Measurements from ENCODE around the gene MKLN1. TPM values are rescaled to one million over a fixed set of nuclear protein-coding genes. Genes with fewer than 3 reads are reported as not detected.
A peak's percentile ranks its signal among the peaks of the same experiment; 100 is the strongest.
"Not testable (repeated sequence)": the region's sequence is repeated elsewhere in the genome, so short reads cannot be mapped to it uniquely, and the experiment has no call there.

MKLN1 gene
- polyA plus RNA-seq, 1 donor, result 21.2 TPM

DNA sequence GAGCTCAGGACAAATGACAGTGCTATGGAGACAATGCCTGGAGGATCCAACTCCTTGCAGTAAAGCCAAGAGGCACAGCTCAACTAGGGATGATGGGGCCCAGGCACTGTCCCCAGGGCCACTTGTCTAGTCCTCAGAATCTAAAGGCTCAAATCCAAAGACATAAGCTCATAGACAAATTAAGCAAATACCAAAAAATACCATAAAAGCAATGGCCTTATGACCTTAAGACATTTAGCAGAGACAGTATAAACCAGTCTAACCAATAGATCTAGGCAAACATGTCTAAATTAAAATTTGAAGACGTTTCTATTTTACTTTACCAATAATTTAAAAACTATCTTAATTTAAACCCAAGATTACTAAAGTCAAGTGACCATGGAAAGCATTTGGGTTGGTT is 14.8 kb upstream of the MKLN1 start:
- no peak for DNase-seq

DNA sequence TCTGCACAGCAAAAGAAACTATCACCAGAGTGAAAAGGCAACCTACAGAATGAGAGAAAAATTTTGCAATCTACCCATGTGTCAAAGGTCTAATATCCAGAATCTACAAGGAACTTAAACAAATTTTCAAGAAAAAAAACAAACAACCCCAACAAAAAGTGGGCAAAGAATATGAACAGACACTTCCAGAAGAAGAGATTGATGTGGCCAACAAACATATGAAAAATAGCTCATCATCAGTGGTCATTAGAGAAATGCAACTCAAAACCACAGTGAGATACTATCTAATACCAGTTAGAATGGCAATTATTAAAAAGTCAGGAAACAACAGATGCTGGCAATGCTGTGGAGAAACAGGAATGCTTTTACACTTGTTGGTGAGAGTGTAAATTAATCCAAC is 7.1 kb upstream of the MKLN1 start:
- no peak for DNase-seq

DNA sequence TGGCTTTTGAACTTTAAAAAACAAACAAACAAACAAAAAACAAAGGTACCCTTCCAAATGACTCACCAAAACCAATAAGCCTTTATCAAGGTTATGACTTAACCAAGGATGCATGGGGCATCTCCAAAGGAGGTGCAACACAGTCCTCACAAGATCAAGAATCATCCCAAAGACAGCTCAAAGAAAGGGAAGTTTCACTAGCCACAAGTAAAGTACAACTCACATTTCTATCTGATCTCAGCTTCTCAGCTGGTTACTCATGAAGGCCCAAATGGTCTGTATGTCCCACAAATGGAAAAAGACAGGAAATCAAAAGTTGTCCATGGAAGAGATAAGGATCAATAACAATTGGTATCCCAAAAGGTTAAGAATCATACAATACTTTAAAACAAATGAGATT is 6.0 kb upstream of the MKLN1 start:
- no peak for DNase-seq

DNA sequence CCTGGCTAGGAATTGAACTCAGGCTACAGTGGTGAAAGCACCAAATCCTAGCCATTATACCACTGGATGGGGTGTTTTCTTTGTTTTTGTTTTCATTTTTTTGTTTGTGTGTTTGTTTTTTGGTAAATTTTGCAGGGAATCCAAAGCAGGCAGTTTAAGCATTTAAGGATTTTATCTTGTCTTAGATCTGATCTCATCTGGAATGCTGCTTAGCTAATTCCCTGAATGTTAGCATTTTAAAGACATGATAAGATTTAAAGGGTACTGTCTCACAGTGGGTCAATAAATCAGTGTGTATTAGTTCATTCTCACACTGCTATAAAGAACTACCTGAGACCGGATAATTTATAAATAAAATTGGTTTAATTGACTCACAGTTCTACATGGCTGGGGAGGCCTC is 5.6 kb upstream of the MKLN1 start:
- DNase-seq, result no peak

DNA sequence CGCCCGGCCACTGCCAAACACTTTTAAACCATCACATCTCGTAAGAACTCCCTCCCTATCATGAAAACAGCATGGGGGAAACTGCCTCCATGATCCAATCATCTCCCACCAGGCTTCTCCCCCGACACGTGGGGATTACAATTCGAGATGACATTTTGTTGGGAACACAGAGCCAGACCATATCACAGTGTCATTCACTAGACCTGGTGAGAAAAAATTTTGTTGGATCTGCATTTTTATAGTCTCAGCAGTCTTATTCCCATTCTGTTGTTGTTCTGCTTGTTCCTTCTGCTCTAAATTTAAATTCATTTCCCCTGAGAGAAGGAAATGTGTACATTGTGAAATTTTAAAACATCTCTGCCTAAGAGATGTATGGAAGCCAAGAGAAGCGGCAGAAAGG is 4.8 kb upstream of the MKLN1 start:
- no peak for DNase-seq

DNA sequence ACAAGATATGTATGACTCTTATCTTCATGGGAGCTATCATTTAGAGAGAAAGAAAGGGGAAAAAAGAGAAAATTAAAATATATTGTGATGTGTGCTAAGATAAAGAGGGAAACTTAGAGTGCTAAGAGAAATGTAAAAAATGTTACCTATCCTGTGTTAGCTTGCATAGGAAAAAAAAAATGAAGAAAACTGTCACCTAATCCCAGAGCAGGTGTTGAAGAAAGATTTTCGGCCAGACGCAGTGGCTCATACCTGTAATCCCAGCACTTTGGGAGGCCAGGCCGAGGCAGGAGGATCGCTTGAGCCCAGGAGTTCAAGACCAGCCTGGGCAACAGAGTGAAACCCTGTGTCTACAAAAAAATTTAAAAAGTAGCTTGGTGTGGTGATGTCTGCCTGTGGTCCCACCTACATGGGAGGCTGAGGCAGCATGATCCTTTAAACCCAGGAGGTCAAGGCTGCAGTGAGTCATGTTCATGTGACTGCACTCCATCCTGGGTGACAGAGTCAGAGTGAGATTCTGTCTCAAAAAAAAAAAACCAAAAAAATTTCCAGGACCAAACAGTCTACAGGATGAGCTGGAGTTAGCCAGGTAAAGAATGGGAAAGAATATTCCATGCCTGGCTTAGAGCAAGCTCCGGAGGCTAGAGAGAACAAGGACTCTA is 2.4 kb upstream of the MKLN1 start:
- DNase-seq, result no peak

DNA sequence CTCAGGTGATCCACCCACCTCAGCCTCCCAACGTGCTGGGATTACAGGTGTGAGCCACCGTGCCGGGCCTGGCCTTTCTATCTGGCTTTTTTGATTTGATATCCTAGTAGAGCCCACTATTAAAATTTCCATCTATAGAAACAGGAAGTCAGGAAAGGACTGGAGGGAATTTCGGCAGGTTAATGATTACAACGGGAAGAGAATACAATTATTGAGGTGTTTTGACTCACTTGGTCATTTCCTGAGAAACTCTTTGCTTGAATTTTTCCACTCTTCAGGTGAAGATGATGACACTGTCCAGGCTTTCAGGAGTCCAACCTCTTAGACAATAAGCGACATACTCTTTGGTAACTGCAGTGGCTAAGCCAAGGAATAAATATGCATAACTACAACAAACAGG is 1.1 kb upstream of the MKLN1 start:
- DNase-seq, result no peak

DNA sequence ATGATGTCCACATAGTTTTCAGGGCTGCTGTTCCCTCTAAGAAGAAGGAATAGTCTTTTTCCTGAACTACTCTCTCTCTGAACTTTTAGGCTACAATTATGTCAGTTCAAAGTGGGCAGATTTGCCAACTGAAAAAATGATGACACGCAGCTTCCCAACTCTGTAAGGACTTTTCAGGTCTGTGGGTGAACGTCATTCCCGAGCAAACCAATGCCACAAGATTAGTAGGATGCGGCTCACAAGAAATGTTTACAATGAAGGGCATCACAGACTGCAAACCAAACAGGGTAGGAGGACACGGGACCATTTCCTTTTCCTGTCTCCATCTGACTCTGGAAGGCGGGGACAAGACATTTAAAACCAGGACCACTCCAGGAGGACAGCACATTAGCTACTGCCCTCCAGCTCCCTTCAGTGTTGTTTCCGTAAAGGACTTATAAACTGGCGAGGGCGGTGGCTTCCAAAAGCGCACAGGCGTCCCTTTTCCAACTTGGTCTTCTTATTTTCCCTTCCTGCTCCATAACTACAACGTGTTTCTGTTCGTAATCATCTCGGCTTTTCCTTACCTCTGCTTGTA is 539 bp upstream of the MKLN1 start:
- DNase-seq, result peak; percentile 66

DNA sequence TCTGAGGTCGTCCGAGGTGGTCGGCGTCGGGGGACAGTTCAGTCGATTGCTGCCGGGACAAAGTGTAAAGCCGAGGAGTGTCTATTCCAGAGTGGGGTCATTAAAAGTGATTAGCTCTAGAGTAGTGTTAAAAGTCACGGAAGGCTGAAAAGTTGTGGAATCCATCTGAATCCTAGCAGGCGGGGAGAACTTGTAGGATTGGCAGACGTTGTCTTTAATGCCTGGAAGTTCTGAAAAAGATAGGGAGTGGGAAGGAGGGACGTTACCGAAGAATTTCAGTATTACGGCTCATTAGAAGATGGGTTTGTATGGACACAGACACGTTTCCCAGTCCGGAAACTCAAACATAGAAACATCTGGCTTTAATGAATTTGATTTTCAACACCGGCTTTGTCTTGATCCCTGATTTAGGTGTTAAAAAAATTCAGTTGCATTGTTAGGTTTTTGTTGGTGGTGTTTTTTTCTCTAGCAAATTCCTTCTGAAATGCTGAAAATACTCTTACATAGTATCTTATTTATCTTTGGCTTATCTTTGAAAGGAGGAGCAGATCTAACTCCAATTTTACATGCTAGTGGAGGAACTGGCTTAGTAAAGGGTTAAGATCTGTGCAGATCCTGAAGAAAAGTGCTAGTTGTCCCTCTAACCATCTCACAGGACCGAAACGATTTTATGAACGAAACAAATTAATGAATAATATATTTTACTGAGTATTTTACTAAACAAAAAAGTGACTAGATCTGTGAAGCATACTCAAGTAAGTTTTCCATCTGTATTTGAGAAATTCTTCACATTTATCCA is 900 bp downstream of the MKLN1 start:
- DNase-seq, result no peak

DNA sequence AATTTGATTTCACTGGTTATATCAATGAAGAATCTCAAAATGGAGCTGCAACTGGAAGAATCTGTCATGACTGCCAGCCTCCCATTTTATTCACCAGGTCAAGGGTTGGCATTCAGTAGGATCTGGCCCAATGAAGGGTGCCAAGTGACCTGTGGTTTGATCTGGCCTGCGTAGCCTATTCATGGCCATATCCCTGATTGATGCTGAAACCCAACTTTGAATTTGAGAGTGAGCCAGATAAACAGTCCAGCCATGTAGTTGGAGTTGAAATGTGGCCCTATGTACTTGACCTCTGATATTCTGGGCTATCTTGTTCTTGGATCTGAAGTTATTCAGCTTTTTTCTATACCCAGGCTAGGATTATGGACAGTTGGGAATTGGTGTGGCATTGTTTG is 1.5 kb downstream of the MKLN1 start:
- DNase-seq, result no peak

DNA sequence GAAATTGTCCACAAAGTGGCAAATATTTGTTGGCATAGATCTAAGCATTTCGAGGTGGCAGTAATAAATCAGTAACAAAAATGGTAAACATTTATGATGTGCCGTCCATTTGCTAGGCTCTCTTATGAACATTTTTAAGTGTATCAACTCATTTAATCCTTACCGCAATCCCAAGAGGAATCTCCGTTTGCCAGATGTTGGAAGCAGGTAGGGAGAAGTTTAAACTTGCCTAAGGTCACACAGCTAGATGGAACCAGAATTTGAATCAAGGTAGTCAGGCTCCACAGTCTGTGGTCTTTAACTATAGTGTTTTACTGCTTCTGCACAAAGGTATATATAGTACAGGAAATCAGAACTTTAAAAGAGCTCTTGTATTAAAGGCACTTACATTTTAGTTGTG is 2.6 kb downstream of the MKLN1 start:
- DNase-seq, result no peak

DNA sequence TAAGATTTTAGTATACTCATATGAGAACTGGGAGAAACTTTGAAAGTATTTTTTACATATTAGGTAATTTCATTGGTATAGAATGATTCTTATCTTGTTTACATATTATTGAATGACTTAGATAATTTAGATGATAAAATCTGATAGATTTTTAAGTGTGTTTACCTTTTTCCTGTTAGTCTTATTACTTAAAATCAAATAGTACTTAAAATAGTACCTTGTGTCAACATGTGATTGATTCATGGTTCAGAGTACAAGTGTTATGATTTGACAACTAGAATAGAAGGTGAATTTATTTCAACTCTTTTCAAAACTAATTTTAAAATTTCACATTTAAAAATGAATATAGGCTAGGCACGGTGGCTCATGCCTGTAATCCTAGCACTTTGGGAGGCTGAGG is 4.1 kb downstream of the MKLN1 start:
- DNase-seq, result no peak

DNA sequence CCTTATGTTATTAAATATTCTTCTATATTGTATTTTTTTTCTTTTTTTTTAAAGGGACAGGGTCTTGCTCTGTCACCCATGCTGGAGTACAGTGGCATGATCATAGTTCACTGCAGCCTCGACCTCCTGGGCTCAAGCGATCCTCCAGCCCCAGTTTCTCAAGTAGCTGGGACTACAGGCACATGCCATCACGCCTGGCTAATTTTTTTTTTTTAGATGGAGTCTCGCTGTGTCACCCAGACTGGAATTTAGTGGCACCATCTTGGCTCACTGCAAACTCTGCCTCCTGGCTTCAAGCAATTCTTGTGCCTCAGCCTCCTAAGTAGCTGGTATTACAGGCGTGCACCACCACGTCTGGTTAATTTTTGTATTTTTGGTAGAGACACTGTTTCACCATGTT is 5.1 kb downstream of the MKLN1 start:
- DNase-seq, result not testable (repeated sequence)

DNA sequence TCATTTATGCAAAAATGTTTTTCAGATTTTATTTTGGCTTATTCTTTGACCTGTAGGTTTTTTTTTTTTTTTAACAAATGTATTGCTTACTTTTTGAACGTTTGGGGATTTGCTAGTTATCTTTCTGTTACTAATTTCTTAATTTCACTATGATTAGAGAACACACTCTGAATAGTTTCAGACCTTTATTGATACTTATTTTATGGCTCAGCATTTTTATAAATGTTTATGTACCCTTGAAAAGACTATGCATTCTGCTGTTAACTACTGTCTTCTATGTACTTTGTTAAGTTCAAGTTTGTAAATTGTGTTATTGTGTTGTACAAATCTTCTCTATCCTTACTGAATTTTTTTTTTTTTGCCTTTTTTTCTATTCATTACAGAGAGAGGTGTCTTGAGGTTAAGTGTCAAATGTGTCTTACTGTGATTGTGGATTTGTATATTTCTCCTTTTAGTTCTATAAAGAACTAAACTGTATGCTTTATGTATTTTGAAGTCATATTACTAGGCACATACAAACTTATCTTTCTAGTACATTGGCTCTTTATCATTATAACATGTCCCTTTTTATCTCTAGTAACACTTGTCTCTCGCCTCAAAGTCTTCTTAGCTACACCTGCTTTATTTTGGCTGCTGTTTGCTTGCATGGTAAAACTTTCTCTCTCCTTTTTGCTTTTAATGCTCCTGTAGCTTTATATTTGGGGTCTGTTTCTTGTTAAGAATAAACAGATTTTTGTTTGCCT is 8.1 kb downstream of the MKLN1 start:
- DNase-seq, result no peak

DNA sequence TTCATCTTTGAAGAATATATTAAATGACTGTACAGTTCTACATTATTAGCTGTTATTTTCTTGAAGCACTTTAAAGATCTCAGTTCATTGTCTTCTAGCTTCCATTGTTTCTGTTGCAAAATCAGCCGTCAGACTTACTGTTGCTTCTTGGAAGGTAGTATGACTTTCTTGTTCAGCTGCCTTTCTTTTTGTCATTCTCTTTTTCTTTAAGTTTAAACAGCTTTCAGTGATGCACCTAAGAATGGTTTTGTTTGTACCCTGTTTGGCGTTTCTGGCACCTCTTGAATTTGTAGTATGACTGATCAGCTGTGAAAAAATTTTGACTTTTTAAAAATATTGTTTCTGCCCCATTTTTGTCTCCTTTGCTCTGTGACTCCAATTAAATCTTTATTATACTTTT is 9.3 kb downstream of the MKLN1 start:
- no peak for DNase-seq

DNA sequence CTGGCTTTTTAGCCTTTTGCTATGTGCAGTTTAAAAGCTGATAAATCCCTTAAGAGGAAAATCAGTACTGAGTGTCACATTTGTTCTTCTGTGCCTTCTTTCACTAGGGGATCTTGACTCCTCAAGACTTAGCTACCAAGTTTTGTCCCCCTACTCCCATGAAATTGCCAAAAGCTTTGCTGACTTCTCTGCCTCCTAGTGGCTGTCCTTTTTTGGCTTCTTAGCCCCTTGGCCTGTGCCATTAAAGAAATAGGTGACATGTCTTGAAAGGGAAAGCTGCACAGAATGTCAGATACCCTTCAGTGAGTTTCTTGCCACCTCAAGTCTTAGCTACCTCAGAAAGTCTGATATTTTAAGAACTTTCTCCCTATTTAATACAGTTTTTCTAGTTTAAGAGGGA is 10.5 kb downstream of the MKLN1 start:
- DNase-seq, result no peak

DNA sequence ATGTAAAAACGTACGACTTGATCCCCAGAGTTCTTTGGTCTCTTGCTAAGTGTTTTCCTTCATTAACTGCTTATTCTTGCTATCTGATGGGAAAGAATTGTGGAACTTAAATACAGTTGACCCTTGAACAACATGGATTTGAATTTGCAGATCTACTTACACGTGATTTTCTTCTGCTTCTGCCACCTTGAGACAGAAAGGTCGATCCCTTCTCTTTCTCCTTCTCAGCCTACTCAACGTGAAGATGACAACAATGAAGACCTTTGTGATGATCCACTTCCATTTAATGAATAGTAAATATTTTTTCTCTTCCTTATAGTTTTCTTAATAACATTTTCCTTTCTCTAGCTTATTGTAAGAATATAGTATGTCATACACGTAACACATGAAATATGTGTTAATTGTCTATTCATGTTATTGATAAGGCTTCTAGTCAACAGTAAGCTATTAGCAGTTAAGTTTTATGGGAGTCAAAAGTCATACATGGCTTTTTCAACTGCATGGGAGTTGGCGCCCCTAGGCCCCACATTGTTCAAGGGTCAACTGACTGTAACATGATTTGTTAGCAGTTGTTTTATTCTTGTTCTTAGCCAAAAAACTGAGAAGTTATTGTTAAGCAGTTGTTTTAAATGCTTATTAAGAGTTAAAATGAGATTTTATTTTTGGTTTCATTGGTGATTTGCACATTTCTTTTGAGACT is 11.2 kb downstream of the MKLN1 start:
- DNase-seq, result no peak

DNA sequence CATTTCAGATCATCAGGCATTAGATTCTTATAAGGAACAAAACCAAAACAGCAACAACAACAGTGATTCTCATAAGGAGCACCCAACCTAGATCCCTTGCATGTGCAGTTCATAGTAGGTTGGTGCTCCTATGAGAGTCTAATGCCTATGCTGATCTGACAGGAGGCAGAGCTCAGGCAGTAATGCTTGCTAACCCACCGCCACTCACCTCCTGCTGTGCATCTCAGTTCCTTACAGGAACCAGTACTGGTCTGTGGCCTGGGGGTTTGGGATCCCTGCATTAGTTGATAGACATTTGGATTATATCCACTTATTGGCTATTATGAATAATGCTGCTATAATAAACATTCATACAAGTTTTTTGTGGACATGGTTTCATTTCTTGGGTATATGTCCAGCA is 14.0 kb downstream of the MKLN1 start:
- DNase-seq, result no peak

DNA sequence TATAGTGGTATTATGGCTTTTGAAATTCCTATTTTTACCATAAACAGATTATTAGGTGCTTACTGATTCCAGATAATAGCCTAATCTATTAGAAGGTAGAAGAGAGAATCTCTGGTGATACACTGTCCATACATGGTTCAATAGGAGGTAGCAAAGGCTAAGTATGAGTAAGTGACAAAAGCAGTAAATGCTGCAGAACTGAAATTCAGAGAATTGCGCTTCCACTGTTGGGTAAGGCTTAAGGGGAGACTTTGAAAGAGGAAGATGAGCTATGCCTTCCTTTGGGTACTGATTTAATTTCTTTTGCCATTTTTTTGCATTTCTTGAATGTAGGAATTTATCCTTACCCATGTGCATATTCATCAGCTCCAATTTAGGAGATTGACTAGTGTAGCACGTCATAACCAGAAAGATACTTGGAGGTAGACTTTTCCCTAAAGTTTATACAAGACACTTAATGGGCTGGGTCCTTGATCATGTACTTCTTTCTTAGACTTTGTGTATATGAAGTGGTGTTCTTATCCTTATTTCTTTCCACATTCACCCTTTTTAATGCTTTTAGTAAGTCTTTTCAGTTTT is 15.3 kb downstream of the MKLN1 start:
- no peak for DNase-seq

DNA sequence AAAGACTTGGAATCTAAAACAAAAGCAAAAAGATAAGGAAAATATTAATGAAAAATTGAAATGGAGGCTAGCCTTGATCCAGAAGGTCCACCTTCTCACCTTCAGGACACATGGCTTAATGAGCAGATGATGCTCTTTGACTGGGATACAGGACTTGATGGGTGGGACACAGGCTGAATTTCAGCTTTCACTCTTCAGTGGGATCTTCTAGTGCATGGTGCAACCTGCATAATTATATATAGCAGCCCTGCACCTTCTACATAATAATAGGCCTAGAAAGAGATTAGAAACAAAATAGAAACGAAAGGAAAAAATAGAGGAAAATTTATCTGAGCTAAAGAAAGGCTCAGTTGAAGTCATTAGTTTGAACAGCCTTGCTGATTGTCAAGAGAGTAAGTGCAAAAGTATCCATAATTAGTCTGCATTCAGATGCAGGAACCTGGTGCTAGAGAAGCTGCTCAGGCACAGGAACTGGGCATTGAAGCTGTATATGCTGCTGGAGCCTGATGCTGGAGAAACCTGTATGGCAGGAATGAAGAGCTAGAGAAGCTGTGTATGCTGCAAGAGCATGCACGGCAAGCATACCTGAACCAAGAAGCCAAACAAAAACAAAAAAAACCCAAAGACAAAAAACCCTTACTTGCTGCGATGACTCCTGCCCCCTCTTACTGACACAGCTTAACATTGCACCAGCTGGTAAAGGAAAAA is 19.4 kb downstream of the MKLN1 start:
- no peak for DNase-seq

DNA sequence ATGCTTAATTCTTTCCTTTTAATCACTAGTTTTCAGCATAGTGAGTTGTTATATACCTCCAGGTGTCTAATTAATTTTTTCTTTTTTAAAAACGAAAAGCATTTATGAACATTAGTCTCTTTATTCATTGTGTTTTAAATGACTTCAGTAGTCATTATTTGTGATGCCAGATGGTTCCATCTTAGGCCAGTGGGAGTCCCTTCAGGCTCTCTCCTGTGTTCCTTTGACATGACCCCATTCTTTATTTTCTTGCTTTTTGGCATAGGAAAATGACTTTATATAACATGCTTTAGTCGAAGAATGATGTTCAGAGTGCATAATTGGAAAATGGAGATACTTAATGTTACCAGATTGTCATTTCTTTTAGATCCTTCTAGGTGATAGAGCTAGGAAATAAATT is 24.4 kb downstream of the MKLN1 start:
- no peak for DNase-seq

DNA sequence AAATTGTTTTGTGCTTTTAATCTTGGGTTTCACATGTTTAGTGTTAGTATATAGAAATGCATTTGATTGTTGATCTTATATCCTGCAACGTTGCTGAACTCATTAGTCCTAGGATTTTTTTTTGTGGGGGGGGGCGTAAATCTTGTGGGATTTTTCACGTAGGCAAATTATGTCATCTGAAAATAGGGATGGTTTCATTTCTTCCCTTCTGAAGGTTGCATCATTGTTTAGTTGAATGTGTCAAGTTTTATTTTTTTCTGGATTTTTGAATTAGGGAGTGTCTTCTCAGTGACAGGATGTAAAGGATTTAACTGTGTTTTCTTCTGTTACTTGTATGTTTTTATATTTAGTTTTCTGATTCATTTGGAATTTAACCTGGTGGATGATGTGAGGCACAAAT is 26.7 kb downstream of the MKLN1 start:
- DNase-seq, result no peak
